GM04504 (cell line): Measurements from ENCODE around the gene TUBA3D.
"Not testable (repeated sequence)": the region's sequence is repeated elsewhere in the genome, so short reads cannot be mapped to it uniquely, and the experiment has no call there.

Experiments
- DNase-seq: peaks from one replicate; pipeline ENCODE4 v3.0.0-alpha.2; 2012; ENCODE audit warnings: low read depth

The TUBA3D gene

DNA sequence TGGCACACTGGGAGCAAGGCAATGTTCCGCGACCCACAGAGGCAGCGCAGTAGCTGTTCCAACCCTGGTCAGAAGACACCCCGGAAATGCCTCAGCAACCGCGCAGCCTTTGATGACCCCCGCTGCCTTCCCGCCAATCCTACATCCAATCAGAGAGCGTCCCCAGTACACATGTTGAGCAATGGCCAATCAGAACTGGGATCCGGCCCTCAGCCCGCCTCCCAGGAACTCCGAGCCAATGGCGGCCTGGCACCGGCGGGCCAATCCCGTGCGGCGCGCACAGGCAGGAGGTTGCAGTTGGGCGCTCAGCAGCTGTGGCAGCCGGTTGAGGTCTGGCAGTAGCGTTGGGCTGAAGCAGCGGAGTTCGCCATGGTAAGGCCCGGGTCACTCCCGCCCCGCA lies at the start of gene TUBA3D:
TUBA3D (plus strand) TSS at position 289 of the 400 bp plus-strand sequence; CDS start at position 370, 81 bp downstream.
- DNase-seq, result no peak

DNA sequence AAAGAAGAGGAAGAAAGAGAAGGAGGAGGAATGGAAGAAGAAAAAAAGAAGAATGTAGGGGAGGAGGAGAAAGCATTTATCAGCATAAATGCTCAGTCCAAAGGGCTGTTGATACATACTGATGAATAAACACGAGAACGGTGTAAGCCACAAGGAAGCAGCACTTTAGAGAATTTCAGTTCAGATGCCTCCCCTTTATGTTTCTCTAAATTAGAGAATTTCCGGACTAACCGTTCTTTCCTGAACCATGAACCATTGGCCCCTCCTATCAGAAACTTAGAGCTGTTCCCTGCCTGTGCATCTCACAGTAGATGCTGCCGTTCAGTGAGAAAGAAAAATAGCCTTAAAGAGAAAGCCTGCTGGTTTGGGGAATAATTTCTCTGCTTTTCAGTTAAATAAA lies 49.2 kb upstream of the TUBA3D start:
- no peak for DNase-seq

DNA sequence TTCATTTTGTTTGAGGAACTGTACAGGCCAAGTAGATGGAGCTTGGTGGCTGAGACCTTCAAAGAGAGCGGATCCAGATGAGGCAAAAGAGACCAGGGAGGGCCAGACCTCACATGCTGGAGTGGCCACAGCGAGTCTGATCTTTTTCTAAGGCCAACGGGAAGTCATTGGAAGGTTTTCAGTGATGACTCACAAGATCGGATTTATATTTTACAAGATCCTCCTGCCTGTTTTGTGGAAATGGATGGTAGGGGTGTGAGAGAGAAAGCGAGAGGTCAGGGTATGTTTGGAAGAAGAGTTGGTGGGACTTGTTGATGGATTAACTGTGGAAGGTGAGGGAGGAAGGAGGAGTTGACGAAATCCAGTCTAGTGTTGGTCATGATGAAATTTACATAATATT lies 44.6 kb upstream of the TUBA3D start:
- no peak for DNase-seq

DNA sequence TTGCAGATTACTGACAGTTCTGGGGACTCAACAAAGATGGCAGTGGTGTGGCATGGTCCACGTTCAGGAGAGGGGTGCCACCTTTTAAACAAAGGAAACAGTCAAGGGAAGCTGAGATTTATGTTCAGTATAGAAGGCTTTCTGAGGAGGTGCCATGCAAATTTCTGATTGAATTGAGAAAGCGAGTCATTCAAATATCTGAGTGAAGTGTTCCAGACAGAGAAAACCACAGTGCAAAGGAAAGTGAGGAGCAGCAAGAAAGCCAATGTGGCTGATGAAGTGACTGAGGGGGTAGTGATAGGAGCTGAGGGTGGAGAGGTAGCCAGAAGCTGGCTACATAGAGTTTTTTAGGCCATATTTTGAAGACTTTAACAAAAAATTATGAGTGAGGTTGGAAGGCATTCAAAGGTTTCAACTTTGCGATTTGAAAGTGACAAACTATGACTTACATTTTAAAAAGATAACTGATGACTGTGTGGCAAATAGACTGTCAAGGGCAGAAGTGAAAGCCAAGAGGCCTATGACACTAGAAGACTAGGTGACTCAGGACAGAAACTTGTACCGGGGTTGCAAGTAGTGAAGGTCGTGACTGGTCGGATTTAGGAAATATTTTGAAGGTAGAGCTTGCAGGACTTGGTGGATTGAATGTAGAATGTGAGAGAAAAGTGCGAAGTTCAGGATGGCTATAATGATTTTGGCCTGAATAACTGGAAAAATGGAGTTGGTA lies 35.0 kb upstream of the TUBA3D start:
- not testable (repeated sequence) for DNase-seq

DNA sequence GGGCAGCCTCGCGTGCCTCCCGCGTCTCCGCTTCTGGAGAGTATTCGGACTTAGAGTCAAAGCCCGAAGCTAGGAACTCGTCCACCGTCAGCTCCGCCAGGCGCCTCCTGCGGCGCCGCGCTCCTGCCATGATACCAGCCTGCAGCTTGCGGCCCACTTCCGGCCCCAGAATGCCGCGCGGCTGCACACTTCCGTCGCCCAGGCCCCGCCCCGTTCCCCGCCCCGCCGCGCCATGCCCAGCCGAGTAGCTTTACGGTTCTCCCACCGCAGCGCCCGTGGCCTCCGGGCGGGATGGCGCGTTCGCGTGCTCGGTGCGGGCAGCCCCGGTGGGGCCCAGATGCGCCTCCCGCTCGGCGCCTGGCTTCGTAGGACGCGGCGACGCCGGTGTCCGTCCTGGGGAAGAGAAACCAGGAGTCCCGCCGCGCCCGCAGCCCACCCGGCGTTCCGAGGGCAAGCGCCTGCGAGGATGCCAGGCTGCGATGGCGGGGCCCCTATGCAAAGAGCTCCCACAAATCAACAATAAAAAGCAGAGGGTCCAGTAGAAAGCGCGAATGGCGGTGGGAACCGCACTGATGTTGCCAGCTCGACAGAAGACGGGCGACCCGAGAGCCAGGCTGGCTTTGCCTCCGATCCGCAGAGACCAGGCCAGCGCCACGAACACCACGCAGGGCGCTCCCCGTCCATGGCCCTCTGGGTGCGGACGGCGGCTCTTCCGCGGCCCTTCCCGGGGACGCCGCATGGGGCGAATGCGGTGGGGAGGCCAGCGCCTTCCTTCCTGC lies 31.0 kb upstream of the TUBA3D start:
- DNase-seq, result not testable (repeated sequence)

DNA sequence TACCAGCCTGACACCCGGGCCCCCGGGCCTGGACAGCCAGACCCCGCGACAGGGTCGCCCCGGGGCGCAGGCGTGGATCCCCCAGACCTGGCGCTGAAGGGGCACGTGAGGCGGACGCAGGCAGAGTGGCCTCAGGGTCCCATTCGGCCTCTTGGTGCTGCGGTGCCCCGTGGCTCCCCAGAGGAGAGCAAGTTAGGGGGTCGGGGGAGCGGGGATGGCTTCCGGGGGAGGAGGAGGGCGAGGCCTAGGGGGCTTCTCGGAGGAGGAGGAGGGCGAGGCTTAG lies 30.5 kb upstream of the TUBA3D start:
- not testable (repeated sequence) for DNase-seq

DNA sequence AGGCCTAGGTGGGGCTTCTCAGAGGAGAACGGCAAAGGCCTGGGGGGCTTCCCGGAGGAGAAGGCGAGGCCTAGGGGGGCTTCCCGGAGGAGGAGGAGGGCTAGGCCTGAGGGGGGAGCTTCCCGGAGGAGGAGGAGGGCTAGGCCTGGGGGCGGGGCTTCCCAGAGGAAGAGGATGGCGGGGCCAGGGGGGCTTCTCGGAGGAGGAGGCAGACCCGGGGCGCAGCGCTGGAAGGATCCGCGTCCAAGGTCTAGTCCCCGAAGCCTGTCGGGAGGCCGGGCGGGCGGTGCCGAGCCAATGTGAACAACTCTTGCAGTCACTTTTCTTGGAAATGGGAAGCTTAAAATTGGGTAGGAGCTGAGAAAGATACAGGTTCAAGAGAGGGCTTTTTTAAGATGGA lies 30.0 kb upstream of the TUBA3D start:
- no peak for DNase-seq

DNA sequence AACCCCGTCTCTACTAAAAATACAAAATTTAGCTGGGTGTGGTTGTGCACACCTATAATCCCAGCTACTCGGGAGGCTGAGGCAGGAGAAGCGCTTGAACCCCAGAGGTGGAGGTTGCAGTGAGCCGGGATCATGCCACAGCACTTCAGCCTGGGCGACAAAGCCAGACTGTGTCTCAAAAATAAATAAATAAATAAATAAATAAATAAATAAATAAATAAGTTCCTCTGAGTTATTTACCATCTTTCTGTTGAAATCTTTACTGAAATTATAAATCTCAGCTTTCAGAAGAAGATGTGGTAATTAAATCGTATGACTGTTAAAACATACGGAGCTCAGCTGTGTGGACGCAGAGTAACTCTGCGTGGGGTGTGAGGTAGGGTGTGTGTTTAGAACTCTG lies 27.9 kb upstream of the TUBA3D start:
- DNase-seq, result not testable (repeated sequence)

DNA sequence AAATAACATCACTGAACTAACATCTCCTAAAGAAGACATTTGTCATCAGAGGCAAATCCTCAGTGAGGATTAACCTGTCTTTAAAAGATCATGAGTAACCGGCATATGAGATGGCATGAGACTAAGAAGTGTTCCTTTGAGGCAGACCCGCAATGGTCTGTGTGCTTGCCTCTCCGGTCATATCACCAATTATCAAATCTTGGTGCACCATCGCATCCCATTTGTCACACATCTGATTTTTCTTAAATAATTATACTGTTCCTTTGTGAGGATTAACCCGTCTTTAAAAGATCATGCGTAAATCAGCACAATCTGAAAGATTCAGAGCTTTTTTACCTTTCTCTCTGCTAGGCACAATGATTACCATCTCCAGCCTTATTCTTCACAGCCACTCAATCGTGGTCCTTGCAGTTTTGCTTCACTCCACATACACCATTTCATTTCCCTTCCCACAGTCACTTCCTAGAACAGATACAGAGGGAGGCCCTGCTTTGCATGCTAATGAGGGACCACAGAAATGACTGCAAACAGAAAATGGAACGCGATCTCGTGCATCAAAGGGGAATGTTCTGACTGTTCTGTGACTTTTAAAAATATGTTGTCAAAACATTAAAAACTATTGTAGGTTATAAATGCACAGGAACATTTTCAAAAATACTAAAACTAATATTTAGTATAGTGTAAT lies 24.5 kb upstream of the TUBA3D start:
- not testable (repeated sequence) for DNase-seq

DNA sequence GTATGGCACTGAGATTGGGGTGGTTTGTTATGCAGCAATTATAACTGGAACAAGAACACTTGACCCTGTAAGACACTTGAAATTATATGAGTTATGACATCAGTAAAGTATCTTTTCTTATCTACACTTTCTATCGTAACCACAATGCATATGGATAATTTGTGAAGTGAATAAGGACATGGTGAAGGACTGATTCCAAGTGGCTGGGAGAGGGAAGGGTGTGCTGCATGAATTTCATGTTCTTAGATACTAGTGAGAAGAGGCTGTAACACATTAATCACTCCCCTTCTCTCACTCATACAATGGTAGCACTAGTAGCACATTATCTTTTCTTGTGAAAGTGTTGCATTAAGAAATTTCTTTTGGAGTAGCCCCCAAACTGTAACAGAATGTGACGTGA lies 21.0 kb upstream of the TUBA3D start:
- DNase-seq, result not testable (repeated sequence)

DNA sequence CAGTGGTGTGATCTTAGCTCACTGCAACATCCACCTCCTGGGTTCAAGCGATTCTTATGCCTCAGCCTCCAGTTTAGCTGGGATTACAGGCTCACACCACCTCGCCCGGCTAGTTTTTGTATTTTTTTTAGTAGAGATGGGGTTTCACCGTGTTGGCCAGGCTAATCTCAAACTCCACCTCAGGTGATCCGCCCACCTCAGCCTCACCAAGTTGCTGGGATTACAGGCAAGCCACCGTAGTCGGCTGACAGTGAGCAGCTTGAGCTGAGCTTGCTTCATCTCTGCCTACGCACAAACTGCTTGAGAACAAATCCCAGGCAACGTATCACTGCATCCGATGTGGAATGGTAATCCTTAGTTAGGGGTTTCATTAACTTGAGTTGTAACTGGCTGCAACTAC lies 8.2 kb upstream of the TUBA3D start:
- DNase-seq, result not testable (repeated sequence)

DNA sequence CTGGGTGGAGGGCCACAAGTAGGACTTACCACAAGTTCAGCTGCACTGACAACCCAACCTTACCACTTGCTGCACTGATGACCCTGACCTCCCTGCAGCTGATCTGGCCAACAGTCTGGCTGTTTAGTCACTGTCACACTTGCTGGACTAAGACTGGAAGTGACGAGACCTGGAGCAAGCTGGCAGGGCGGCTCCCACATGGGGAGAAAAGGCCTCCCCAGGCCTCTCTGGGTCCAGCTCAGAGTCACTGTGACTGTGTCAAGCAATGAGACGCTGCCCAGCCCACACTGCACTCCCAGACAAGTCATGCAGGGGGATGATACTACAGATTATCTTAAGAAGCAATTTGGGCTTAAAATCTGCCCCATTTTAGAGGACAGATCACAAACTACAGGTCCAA lies 5.0 kb upstream of the TUBA3D start:
- DNase-seq, result not testable (repeated sequence)

DNA sequence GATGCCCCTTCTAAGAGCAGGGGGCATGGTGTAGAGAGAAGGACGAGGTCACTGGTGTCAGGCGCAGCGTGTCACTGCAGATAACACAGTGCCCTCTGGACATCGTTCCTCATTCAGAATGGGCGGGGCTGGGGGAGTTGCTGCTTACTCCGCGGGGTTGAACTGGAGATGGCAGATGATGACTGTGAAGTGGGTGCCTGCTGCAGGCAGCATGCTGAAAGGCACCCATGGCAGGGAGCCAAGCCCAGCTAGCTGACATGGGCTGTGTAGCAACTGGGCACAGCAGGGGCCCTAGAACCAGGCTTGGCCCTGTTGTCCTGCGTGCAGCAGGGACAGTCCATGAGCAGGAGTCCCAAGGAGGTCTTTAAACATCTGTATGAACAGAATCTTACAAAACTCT lies 4.3 kb upstream of the TUBA3D start:
- DNase-seq, result not testable (repeated sequence)

DNA sequence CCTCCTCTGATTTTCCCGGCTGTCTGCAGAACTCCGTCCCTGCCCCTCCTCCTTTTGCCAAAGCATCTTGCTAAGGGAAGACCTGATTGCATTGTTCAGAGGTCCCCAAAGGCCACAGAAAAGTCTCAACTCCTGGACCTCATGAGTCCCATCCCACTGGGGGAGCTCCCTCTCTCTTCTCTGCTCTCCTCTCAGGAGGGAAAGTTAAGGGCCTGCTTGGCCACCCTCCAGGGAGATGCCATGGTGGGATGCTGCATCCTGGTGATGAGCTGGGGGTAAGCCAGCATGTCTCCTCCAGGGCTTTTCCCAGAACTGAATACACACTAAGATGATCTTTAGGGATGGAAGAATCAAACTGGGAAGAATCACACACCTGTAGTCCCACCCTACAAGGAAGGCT lies 2.7 kb upstream of the TUBA3D start:
- DNase-seq, result not testable (repeated sequence)

DNA sequence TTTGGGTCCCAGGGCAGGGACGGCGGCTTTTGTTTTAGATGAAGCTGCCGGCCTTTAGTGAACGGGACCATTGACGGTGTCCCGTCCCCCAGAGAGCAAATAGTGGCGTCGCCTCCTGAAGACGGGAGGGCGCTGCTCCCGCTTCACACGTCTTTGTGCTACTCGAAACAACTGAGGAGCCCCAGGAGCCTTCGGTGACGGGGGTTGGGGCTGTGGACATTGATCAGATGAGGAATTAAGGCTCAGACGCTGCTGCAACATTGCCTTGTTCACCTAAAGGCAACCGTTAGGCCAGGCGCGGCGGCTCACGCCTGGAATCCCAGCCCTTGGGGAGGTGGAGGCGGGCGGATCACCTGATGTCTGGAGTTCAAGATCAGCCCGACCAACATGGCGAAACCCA lies 444 bp downstream of the TUBA3D start:
- DNase-seq, result not testable (repeated sequence)

DNA sequence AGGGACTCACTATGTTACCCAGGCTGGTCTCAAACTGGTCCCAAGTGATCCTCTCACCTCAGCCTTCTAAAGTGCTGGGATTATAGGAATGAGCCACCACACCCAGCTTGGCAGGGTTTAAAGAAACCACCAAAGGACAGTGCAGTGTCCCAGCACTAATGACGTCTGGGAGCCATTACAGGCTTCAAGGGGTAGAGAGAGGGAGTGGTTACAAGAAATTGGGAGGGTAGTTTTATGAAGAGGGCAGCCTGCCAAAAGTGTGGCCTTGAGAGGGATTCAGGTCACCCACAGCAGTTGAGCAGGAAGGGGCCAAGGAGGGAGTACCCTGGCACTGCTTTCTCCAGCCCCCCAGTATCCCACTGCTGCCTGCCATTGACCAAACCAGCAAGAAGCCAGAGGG lies 1.3 kb downstream of the TUBA3D start:
- not testable (repeated sequence) for DNase-seq

DNA sequence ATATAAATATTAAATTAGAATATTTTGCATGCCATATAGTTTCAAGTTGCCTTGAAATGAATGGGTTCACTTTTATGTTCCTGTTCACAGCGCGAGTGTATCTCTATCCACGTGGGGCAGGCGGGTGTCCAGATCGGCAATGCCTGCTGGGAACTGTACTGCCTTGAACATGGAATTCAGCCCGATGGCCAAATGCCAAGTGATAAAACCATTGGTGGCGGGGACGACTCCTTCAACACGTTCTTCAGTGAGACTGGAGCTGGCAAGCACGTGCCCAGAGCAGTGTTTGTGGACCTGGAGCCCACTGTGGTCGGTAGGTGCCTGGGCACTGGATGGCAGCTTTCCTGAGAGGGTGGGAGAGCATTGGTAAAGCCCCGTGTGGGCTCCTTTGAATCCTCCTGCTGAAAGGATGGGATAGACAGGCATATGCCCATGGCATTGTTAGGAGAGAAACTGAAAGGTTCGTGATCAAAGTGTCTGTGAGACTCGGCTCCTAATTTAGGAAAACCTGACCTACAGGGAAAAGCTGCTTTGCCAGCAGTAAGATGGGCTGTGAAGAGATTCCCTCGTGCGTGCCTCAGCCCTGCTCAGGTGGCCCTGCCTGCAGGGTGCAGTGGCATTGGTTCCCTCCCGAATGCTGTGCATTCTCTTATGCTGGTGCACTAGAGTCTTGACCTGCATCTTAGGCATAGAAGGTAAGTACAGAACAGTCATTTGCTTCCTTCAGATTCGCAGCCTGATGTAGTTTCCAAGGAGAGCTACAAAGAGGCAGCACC lies 2.3 kb downstream of the TUBA3D start:
- not testable (repeated sequence) for DNase-seq

DNA sequence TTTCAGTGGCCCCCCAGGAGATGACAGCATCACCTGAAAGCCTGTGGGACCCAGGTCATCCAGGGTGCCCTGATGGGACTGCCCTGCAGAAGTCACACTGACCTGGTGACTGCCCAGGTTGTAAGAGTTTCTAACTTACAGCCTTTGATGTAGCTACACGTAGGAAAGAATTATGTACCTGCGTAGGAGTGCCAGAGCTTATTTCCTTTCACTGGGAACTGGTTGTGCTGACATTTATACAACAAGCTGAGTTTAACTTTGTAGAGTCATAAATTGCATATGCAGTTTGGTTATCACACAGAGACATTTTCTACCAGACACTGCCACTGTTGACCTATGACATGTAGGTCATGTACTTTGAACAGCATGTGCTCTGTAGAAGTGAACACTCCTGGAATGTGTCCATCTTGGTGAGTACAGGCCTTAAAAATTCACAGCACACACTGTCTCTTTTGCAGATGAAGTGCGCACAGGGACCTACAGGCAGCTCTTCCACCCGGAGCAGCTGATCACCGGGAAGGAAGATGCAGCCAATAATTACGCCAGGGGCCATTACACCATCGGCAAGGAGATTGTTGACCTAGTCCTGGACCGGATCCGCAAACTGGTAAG lies 3.0 kb downstream of the TUBA3D start:
- DNase-seq, result not testable (repeated sequence)

DNA sequence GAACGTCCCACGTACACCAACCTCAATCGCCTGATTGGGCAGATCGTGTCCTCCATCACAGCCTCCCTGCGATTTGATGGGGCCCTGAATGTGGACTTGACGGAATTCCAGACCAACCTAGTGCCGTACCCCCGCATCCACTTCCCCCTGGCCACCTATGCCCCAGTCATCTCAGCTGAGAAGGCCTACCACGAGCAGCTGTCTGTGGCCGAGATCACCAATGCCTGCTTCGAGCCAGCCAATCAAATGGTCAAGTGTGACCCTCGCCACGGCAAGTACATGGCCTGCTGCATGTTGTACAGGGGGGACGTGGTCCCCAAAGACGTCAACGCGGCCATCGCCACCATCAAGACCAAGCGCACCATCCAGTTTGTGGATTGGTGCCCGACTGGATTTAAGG lies 4.4 kb downstream of the TUBA3D start:
- not testable (repeated sequence) for DNase-seq

DNA sequence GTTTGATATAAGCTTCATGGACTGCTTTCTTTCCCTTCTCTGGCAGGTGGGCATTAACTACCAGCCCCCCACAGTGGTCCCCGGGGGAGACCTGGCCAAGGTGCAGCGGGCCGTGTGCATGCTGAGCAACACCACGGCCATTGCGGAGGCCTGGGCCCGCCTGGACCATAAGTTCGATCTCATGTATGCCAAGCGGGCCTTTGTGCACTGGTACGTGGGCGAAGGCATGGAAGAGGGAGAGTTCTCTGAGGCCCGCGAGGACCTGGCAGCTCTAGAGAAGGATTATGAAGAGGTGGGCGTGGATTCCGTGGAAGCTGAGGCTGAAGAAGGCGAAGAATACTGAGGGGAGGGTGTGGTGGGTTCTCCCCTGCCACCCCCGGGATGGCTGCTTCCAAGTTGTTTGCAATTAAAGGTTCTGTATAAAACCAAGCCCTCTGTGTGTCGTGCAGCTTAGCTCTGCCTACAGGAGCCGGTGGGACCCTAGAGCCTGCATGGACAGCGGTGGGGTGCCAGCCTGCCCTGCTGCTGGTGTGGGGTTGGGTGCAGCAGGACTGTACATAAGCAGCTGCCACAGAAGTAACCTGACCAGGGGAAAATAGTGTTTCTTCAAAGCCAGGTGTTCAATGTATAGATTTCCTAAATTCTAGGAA lies 6.7 kb downstream of the TUBA3D start:
- DNase-seq, result not testable (repeated sequence)
